ENCODE data around the gene IQCB1.

DNA sequence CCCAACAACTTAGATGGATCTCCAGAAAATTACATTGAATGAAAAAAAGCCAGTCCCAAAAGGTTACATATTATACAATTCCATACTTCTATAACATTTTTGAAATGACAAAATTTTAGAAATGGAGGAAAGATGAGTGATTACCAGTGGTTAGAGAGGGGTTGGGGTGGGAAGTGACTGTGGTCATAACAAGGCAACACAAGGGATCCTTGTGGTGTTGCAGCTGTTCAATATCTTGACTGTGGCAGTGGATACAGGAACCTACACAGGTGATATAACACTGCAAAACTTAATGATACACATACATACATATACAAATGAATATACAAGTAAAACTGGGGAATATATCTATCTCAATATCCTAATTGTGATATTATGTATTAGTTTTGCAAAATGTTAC lies 95.0 kb downstream of the IQCB1 start:
- TF ChIP-seq, protein P1, sequence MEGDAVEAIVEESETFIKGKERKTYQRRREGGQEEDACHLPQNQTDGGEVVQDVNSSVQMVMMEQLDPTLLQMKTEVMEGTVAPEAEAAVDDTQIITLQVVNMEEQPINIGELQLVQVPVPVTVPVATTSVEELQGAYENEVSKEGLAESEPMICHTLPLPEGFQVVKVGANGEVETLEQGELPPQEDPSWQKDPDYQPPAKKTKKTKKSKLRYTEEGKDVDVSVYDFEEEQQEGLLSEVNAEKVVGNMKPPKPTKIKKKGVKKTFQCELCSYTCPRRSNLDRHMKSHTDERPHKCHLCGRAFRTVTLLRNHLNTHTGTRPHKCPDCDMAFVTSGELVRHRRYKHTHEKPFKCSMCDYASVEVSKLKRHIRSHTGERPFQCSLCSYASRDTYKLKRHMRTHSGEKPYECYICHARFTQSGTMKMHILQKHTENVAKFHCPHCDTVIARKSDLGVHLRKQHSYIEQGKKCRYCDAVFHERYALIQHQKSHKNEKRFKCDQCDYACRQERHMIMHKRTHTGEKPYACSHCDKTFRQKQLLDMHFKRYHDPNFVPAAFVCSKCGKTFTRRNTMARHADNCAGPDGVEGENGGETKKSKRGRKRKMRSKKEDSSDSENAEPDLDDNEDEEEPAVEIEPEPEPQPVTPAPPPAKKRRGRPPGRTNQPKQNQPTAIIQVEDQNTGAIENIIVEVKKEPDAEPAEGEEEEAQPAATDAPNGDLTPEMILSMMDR (IDR thresholded peaks at IDR 0.05), result no peak
- TF ChIP-seq POLR2A (IDR thresholded peaks at IDR 0.05), result no peak
